Mesenchymal stem cell (in vitro differentiated cells and primary cell): ENCODE measurements around the gene LMF1.

Experiments used
- DNase-seq: peaks from one replicate; pipeline ENCODE4 v3.0.0-alpha.2; 2013
- H2AFZ ChIP-seq: one replicate; pipeline ENCODE4 v1.6.1; 2013; ENCODE audit warnings: low read depth, mild to moderate bottlenecking, control low read depth, inconsistent platforms, low read length, moderate library complexity
- H2AK5ac ChIP-seq: 2 replicates; pipeline ENCODE4 v1.6.1; 2013; ENCODE audit warnings: low read length, moderate library complexity, mild to moderate bottlenecking, inconsistent platforms; ENCODE audit not compliant: severe bottlenecking
- H2BK120ac ChIP-seq: one replicate; pipeline ENCODE4 v1.6.1; 2013; ENCODE audit warnings: low read depth, mild to moderate bottlenecking, inconsistent platforms, low read length, moderate library complexity
- H2BK12ac ChIP-seq, 2 experiments: one replicate each; pipeline ENCODE4 v1.6.1; 2013; ENCODE audit warnings: inconsistent platforms in 2 of 2, low read length in 2 of 2, mild to moderate bottlenecking in 2 of 2, moderate library complexity in 2 of 2, control low read depth in 1 of 2
- H2BK15ac ChIP-seq: one replicate; pipeline ENCODE4 v1.6.1; 2013; ENCODE audit warnings: mild to moderate bottlenecking, low read depth, inconsistent platforms; ENCODE audit not compliant: poor library complexity, severe bottlenecking
- H2BK5ac ChIP-seq: 2 replicates; pipeline ENCODE4 v1.6.1; 2013; ENCODE audit warnings: low read depth, mild to moderate bottlenecking, low read length, control low read depth, inconsistent platforms; ENCODE audit not compliant: poor library complexity, severe bottlenecking
- H3K14ac ChIP-seq, 2 experiments: one replicate each; pipeline ENCODE4 v1.6.1; 2013; ENCODE audit warnings: inconsistent platforms in 2 of 2, low read length in 2 of 2, control low read depth in 1 of 2, mild to moderate bottlenecking in 1 of 2, moderate library complexity in 1 of 2
- H3K18ac ChIP-seq, 2 experiments: one replicate each; pipeline ENCODE4 v1.6.1; 2013; ENCODE audit warnings: inconsistent platforms in 2 of 2, low read length in 2 of 2, control low read depth in 1 of 2, low read depth in 1 of 2, mild to moderate bottlenecking in 1 of 2
- H3K23ac ChIP-seq, 2 experiments: one replicate each; pipeline ENCODE4 v1.6.1; 2013; ENCODE audit warnings: inconsistent platforms in 2 of 2, low read length in 2 of 2, mild to moderate bottlenecking in 2 of 2, moderate library complexity in 2 of 2, control low read depth in 1 of 2
- H3K27ac ChIP-seq: 2 replicates; pipeline ENCODE4 v1.5.1; 2013; ENCODE audit warnings: mild to moderate bottlenecking, moderate library complexity, low read length, control low read depth, inconsistent platforms; ENCODE audit not compliant: poor library complexity, severe bottlenecking
- H3K27me3 ChIP-seq, 2 experiments: 2 replicates each; pipeline versions ENCODE4 v1.6.1 to v1.7.0; 2013; ENCODE audit warnings: low read length in 2 of 2, mild to moderate bottlenecking in 2 of 2, moderate library complexity in 2 of 2, control low read depth in 1 of 2, inconsistent platforms in 1 of 2; ENCODE audit not compliant: control insufficient read depth in 1 of 2, insufficient read depth in 1 of 2
- H3K36me3 ChIP-seq, 2 experiments: 2 replicates each; pipeline versions ENCODE4 v1.6.1 to v1.7.0; 2013; ENCODE audit warnings: low read length in 2 of 2, control low read depth in 1 of 2, inconsistent platforms in 1 of 2, low read depth in 1 of 2, mild to moderate bottlenecking in 1 of 2; ENCODE audit not compliant: insufficient read depth in 2 of 2, control insufficient read depth in 1 of 2
- H3K4ac ChIP-seq, 2 experiments: one replicate each; pipeline ENCODE4 v1.6.1; 2013; ENCODE audit warnings: inconsistent platforms in 2 of 2, low read length in 2 of 2, mild to moderate bottlenecking in 2 of 2, moderate library complexity in 2 of 2, control low read depth in 1 of 2, low read depth in 1 of 2
- H3K4me1 ChIP-seq: 2 replicates; pipeline ENCODE4 v1.6.1; 2013; ENCODE audit warnings: low read depth, low read length, control low read depth; ENCODE audit not compliant: control insufficient read depth, insufficient read depth
- H3K4me2 ChIP-seq: 2 replicates; pipeline ENCODE4 v1.6.1; 2013; ENCODE audit warnings: low read length, mild to moderate bottlenecking, inconsistent platforms; ENCODE audit not compliant: poor library complexity, severe bottlenecking
- H3K4me3 ChIP-seq, 2 experiments: 2 replicates each; pipeline versions ENCODE4 v1.5.1 to v1.7.0; 2013; ENCODE audit warnings: low read length in 2 of 2, mild to moderate bottlenecking in 2 of 2, control low read depth in 1 of 2, low read depth in 1 of 2; ENCODE audit not compliant: insufficient read depth in 1 of 2
- H3K79me1 ChIP-seq: replicated peaks from 2 replicates; pipeline ENCODE4 v1.6.1; 2013; ENCODE audit warnings: mild to moderate bottlenecking, control low read depth, low read length, inconsistent platforms; ENCODE audit not compliant: poor library complexity, severe bottlenecking
- H3K9ac ChIP-seq: 2 replicates; pipeline ENCODE4 v1.7.0; 2013; ENCODE audit warnings: mild to moderate bottlenecking, low read length, moderate library complexity
- H3K9me3 ChIP-seq: 2 replicates; pipeline ENCODE4 v1.7.0; 2013; ENCODE audit warnings: mild to moderate bottlenecking, low read length; ENCODE audit not compliant: control insufficient read depth
- H4K8ac ChIP-seq: one replicate; pipeline ENCODE4 v1.6.1; 2013; ENCODE audit warnings: inconsistent platforms, mild to moderate bottlenecking, low read length, moderate library complexity
- H4K91ac ChIP-seq: one replicate; pipeline ENCODE4 v1.6.1; 2013; ENCODE audit warnings: mild to moderate bottlenecking, low read length, inconsistent platforms
- WGBS: methylation state at CpG from one replicate; pipeline ENCODE4 v1.1.7; 2013; ENCODE audit warnings: mixed read lengths; 5-methylcytosine and 5-hydroxymethylcytosine counted together

LMF1 gene

DNA sequence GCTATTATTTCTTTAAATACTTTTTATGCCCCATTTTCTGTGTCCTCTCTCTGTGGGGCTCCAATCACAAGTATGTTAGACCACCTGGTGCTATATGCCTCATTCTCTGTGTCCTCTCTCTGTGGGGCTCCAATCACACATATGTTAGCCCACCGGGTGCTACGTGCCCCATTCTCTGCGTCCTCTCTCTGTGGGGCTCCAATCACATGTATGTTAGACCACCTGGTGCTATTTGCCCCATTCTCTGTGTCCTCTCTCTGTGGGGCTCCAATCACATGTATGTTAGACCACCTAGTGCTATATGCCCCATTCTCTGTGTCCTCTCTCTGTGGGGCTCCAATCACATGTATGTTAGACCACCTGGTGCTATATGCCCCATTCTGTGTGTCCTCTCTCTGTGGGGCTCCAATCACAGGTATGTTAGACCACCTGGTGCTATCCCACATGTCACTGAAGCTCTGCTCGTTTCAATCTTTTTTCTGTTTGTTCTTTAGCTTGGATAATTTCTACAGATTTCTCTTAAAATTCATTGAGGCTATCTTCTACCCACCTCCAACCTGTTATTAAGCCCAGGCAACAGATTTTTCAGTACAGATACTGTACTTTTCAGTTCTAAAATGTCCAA lies 28.2 kb downstream of the LMF1 start:
- no peak overlapping the region for H3K27ac ChIP-seq
- no peak overlapping the region for H3K23ac ChIP-seq
- H2AK5ac ChIP-seq = no peak overlapping the region
- no peak overlapping the region for H2BK12ac ChIP-seq
- no peak overlapping the region for H2AFZ ChIP-seq
- peaks cover 26% of the 10 kb centered on the region for H3K9me3 ChIP-seq
- H4K8ac ChIP-seq = no peak overlapping the region
- no peak for DNase-seq
- peaks cover 2% of the 10 kb centered on the region for H3K4me1 ChIP-seq
- H2BK15ac ChIP-seq = no peak overlapping the region
- no peak overlapping the region for H2BK5ac ChIP-seq
- H3K79me1 ChIP-seq = no peaks in the 10 kb centered on the region
- H2BK120ac ChIP-seq = no peak overlapping the region
- no peak overlapping the region for H3K14ac ChIP-seq
- no peak overlapping the region for H3K4ac ChIP-seq
- H3K36me3 ChIP-seq = peaks cover 11 to 32% of the 10 kb centered on the region in 2 experiments
- no peak overlapping the region for H3K9ac ChIP-seq
- no peak overlapping the region for H4K91ac ChIP-seq
- no peaks in the 10 kb centered on the region for H3K27me3 ChIP-seq
- H3K18ac ChIP-seq = no peak overlapping the region
- H3K4me2 ChIP-seq = no peak overlapping the region
- WGBS = 46% methylated on average over 4 of the region's 4 CpGs
- no peak overlapping the region for H3K4me3 ChIP-seq

DNA sequence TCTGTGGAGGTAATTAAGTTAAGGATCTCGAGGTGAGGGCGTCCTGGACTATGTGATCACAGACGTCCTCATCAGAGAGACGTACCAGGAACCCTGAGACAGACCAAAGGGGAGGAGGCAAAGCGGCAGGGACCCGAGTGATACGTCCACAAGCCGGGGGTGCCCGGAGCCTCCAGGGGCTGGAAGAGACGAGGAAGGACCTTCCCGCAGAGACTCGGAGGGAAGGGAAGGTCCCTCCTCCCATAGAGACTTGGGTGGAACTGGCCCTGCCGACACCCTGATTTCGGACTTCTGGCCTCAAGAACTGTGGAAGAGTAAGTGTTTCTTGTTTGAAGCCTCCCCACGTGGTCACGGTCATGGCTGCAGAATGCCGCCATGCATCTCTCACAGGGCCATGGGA lies 30.8 kb downstream of the LMF1 start:
- H2AFZ ChIP-seq = no peak overlapping the region
- no peak overlapping the region for H3K14ac ChIP-seq
- H3K4me2 ChIP-seq = no peak overlapping the region
- H3K4me3 ChIP-seq = no peak overlapping the region
- no peak overlapping the region for H2BK12ac ChIP-seq
- H3K27me3 ChIP-seq = no peaks in the 10 kb centered on the region
- H3K23ac ChIP-seq = no peak overlapping the region
- 83% methylated on average over 14 of the region's 17 CpGs for WGBS
- H3K27ac ChIP-seq = no peak overlapping the region
- no peak for DNase-seq
- H3K36me3 ChIP-seq = peaks cover 11 to 17% of the 10 kb centered on the region in 2 experiments
- H2BK5ac ChIP-seq = no peak overlapping the region
- H2BK120ac ChIP-seq = no peak overlapping the region
- H3K4ac ChIP-seq = no peak overlapping the region
- H3K79me1 ChIP-seq = no peaks in the 10 kb centered on the region
- no peak overlapping the region for H4K8ac ChIP-seq
- H3K18ac ChIP-seq = no peak overlapping the region
- no peak overlapping the region for H3K9ac ChIP-seq
- no peak overlapping the region for H4K91ac ChIP-seq
- H2AK5ac ChIP-seq = no peak overlapping the region
- peaks cover 2% of the 10 kb centered on the region for H3K4me1 ChIP-seq
- H2BK15ac ChIP-seq = no peak overlapping the region
- H3K9me3 ChIP-seq = peaks cover 26% of the 10 kb centered on the region

DNA sequence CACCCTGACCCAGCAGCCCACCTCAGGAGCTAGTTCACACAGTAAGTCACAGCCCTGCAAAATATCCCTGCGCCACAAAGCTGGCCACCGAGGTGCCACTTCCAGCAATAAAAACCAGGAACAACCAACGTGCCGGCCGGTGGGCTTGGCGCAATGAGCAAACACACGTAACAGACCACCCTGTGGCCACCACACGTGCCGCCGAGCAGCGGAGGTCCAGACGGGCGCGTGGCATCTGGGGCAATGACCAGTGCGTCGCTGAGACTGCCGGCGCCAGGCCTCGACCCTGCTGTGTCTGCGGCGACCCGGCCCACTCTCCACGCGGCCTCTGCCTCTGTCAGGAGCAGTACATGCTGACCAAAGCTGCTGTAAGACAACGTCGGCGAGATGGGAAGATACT lies 31.5 kb downstream of the LMF1 start:
- no peak overlapping the region for H3K4ac ChIP-seq
- 86% methylated on average over 27 of the region's 27 CpGs for WGBS

DNA sequence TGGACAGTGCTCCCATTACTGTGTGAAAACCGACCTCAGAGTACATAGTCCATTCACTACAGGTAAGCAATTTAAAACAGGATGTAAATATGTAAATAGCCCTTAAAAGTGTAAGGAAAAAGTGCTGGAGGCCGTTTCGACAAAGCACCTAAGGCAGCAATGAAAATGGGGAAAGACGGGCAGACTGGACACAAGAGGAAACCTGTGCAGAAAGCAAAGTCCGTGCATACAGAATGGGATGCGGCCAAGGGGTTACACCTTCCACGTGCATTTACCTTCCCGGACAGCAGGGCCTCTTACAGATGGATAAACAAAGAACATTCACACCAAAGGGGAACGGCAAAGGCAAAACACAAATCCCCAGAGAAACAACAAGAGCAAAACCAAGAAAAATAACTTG lies 32.0 kb downstream of the LMF1 start:
- Histone ChIP-seq H3K4me2 (no peak overlapping the region), H2BK120ac (no peak overlapping the region), H2BK5ac (no peak overlapping the region), H3K4ac (no peak overlapping the region), H3K14ac (no peak overlapping the region), H3K9ac (no peak overlapping the region), H2AFZ (no peak overlapping the region), H3K23ac (no peak overlapping the region), H3K36me3 (peaks cover 13 to 14% of the 10 kb centered on the region in 2 experiments), H3K9me3 (peaks cover 26% of the 10 kb centered on the region), H2AK5ac (no peak overlapping the region), H3K79me1 (no peaks in the 10 kb centered on the region), H3K18ac (no peak overlapping the region), H4K91ac (no peak overlapping the region), H3K4me1 (peaks cover 2% of the 10 kb centered on the region), H3K27me3 (no peaks in the 10 kb centered on the region), H4K8ac (no peak overlapping the region), H2BK12ac (no peak overlapping the region), H2BK15ac (no peak overlapping the region), H3K27ac (no peak overlapping the region), H3K4me3 (no peak overlapping the region)
- 68% methylated on average over 8 of the region's 9 CpGs for WGBS
- DNase-seq = no peak

More for the DNA sequence above, 31.5 kb downstream of the LMF1 start:
- no peak overlapping the region for H4K8ac ChIP-seq
- peak overlapping the region in 1 of 2 experiments; percentile 27 for H3K4me3 ChIP-seq
- no peak for DNase-seq
- no peak overlapping the region for H3K4me2 ChIP-seq
- H3K23ac ChIP-seq = no peak overlapping the region
- H3K9ac ChIP-seq = no peak overlapping the region
- no peak overlapping the region for H2AK5ac ChIP-seq
- H2BK120ac ChIP-seq = no peak overlapping the region
- no peak overlapping the region for H3K18ac ChIP-seq
- no peak overlapping the region for H2BK12ac ChIP-seq
- H2BK15ac ChIP-seq = no peak overlapping the region
- peaks cover 26% of the 10 kb centered on the region for H3K9me3 ChIP-seq
- no peak overlapping the region for H3K14ac ChIP-seq
- no peak overlapping the region for H2BK5ac ChIP-seq
- H3K27me3 ChIP-seq = no peaks in the 10 kb centered on the region
- H2AFZ ChIP-seq = no peak overlapping the region
- H4K91ac ChIP-seq = no peak overlapping the region
- no peak overlapping the region for H3K27ac ChIP-seq
- peaks cover 11 to 16% of the 10 kb centered on the region in 2 experiments for H3K36me3 ChIP-seq
- no peaks in the 10 kb centered on the region for H3K79me1 ChIP-seq
- H3K4me1 ChIP-seq = peaks cover 2% of the 10 kb centered on the region
